A673 (cell line): ENCODE measurements around the gene CDK8. TPM values are rescaled to one million over a fixed set of nuclear protein-coding genes. Genes with fewer than 3 reads are reported as not detected.

ENCODE experiments used
- BruUV-seq: library from RNA; stranded (reverse); fragments of 400-500 nt; replicated peaks from 2 replicates; lab custom pipeline; 2021; lab: Mats Ljungman, UMichigan
- CTCF ChIA-PET: fragments of 300-600 bp; sonication (Branson Sonifier 250); formaldehyde crosslinking; loops from one replicate; lab custom pipeline; 2022; ENCODE audit warnings: antibody characterized with exemption; lab: Charles Lee
- POLR2A ChIA-PET: fragments of 300-600 bp; sonication (Branson Sonifier 250); formaldehyde crosslinking; loops from one replicate; lab custom pipeline; 2022; ENCODE audit warnings: antibody characterized with exemption; ENCODE audit not compliant: low non-redundant PET; lab: Charles Lee
- DNase-seq: peaks from one replicate; pipeline ENCODE4 v3.0.0-alpha.2; 2015; ENCODE audit warnings: low spot score
- H3K27ac ChIP-seq: fragments of 200-600 bp; sonication (generic); 2 replicates; pipeline ENCODE4 v1.5.1; 2016; ENCODE audit warnings: mixed run types, low read depth, mild to moderate bottlenecking, mixed read lengths, antibody characterized with exemption, low read length; ENCODE audit not compliant: poor library complexity, severe bottlenecking
- H3K27me3 ChIP-seq: fragments of 200-600 bp; sonication (generic); replicated peaks from 2 replicates; pipeline ENCODE4 v1.6.1; 2017; ENCODE audit warnings: mixed run types, low read depth, mild to moderate bottlenecking, mixed read lengths, antibody characterized with exemption, low read length; ENCODE audit not compliant: insufficient read depth, poor library complexity
- H3K36me3 ChIP-seq: fragments of 200-600 bp; sonication (generic); 2 replicates; pipeline ENCODE4 v1.6.1; 2016; ENCODE audit warnings: mixed run types, mild to moderate bottlenecking, mixed read lengths, antibody characterized with exemption, low read length; ENCODE audit not compliant: insufficient read depth, poor library complexity, severe bottlenecking
- H3K4me1 ChIP-seq: fragments of 200-600 bp; sonication (generic); 2 replicates; pipeline ENCODE4 v1.6.1; 2017; ENCODE audit warnings: mixed run types, mild to moderate bottlenecking, mixed read lengths, antibody characterized with exemption, low read length; ENCODE audit not compliant: insufficient read depth, poor library complexity, severe bottlenecking
- H3K4me3 ChIP-seq: fragments of 200-600 bp; sonication (generic); 2 replicates; pipeline ENCODE4 v1.5.1; 2016; ENCODE audit warnings: low read depth, mixed run types, mild to moderate bottlenecking, mixed read lengths, low read length; ENCODE audit not compliant: poor library complexity, severe bottlenecking
- H3K9me3 ChIP-seq: fragments of 200-600 bp; sonication (generic); 2 replicates; pipeline ENCODE4 v1.6.1; 2016; ENCODE audit warnings: mixed run types, low read depth, mild to moderate bottlenecking, mixed read lengths, antibody characterized with exemption, low read length; ENCODE audit not compliant: poor library complexity, severe bottlenecking
- CTCF ChIP-seq: fragments of 300-800, 200-600 bp; sonication (generic); conservative IDR thresholded peaks from 2 replicates; pipeline ENCODE4 v1.5.1; 2017; ENCODE audit warnings: low read depth, mild to moderate bottlenecking, antibody characterized with exemption, low read length, moderate library complexity, mixed read lengths
- EZH2 ChIP-seq: fragments of 200-600 bp; sonication (generic); IDR thresholded peaks from 2 replicates; pipeline ENCODE4 v1.6.1; 2017; ENCODE audit warnings: borderline replicate concordance, low read depth, mild to moderate bottlenecking, mixed read lengths, antibody characterized with exemption, low read length; ENCODE audit not compliant: poor library complexity, severe bottlenecking
- intact Hi-C: fragments of 100-400 bp; cut with micrococcal nuclease; formaldehyde crosslinking; loops from one replicate; pipeline ENCODE4 v1.10.0; 2022; ENCODE audit not compliant: unreplicated experiment
- total RNA-seq: library from RNA; stranded (reverse); gene quantifications from 2 replicates; pipeline ENCODE4 v1.2.3, GENCODE V29; 2021

The CDK8 gene
- total RNA-seq, 1 experiment from 2014 or later, result 23.1 TPM

GRCh38 chr13:26370553-26370952 lies 116.6 kb downstream of the CDK8 start:
- CTCF ChIA-PET, result no interaction called here
- TF ChIP-seq CTCF, result no peak
- TF ChIP-seq EZH2, result no peak
- Histone ChIP-seq H3K9me3 (no peaks in the 10 kb centered on the region), H3K27ac (no peak overlapping the region), H3K27me3 (no peaks in the 10 kb centered on the region), H3K4me1 (no peaks in the 10 kb centered on the region), H3K36me3 (no peaks in the 10 kb centered on the region), H3K4me3 (no peak overlapping the region)
- no TSS peak for BruUV-seq
- no peak for DNase-seq
- intact Hi-C loops, result no loop called here
- POLR2A ChIA-PET, result no interaction called here

GRCh38 chr13:26372747-26373146 lies 118.8 kb downstream of the CDK8 start:
- POLR2A ChIA-PET, result no interaction called here
- no peak for DNase-seq
- intact Hi-C loops, result no loop called here
- Histone ChIP-seq H3K27ac (no peak overlapping the region), H3K36me3 (no peaks in the 10 kb centered on the region), H3K4me3 (no peak overlapping the region), H3K4me1 (no peaks in the 10 kb centered on the region), H3K27me3 (no peaks in the 10 kb centered on the region), H3K9me3 (no peaks in the 10 kb centered on the region)
- TF ChIP-seq EZH2 (no peak), CTCF (no peak)
- CTCF ChIA-PET, result no interaction called here
- BruUV-seq, result no TSS peak

- Histone ChIP-seq H3K27ac (no peak overlapping the region), H3K27me3 (no peaks in the 10 kb centered on the region), H3K9me3 (no peaks in the 10 kb centered on the region), H3K36me3 (no peaks in the 10 kb centered on the region), H3K4me1 (no peaks in the 10 kb centered on the region), H3K4me3 (no peak overlapping the region)
- intact Hi-C loops, result no loop called here
- CTCF ChIA-PET, result no interaction called here
- no peak for DNase-seq
- TF ChIP-seq EZH2, result no peak
- TF ChIP-seq CTCF, result no peak
- no TSS peak for BruUV-seq
- POLR2A ChIA-PET, result no interaction called here
Measured at GRCh38 chr13:26376430-26376829, 122.5 kb downstream of the CDK8 start.
